GF-D8 (cell line): ENCODE measurements around the gene ATXN7L2.

Source experiments
- DNase-seq: peaks from one replicate; lab custom pipeline; 2025; lab: John Stamatoyannopoulos, UW

ATXN7L2 gene

DNA sequence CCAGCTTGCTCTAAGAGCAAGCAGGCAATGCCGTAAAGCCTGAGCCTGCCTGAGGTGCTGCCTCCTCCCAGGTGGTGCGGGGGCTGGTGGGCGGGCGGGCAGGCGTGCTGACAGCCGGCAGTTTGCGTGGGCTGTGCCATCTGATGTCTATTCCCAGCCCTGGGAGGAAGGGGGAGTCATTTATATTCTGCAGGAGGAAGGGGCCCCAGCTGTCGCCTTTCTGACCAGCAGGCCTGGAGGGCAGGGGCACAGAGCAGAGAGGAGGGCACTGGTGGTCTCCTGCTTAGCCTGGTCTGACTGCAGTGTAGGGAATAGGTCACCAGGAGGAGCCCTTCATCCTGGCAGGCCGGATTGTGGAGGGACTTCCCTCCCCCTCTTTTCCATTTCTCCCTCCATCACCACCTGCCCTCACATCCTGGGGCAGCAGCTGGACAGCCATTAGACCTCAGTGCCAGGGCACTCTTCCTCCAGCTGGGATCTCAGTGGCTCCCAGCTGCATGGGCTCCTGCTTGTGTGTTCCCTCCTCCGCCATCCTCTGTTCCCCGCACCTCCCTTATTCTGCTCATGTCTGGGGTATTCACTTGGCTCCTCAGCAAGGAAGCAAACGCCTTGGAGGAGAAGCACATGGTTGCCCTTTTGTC is 14.6 kb downstream of the ATXN7L2 start:
- no peak for DNase-seq

DNA sequence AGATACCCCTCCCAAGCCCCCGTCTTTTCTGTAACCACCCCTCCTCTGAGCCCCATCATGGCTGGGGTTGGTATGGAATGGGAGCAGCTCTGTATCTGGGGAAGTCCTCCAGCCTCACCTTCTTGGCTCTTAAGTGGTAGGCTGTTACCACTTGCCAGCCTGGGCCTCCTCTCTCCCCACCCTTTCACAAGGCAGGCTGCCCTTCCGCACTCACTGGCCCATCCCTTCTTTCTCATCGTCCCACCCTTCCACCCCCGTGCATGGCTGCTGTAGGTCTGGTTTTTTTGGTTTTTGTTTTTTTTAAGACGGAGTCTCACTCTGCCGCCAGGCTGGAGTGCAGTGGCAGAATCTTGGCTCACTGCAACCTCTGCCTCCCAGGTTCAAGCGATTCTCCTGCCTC is 15.4 kb downstream of the ATXN7L2 start:
- no peak for DNase-seq

DNA sequence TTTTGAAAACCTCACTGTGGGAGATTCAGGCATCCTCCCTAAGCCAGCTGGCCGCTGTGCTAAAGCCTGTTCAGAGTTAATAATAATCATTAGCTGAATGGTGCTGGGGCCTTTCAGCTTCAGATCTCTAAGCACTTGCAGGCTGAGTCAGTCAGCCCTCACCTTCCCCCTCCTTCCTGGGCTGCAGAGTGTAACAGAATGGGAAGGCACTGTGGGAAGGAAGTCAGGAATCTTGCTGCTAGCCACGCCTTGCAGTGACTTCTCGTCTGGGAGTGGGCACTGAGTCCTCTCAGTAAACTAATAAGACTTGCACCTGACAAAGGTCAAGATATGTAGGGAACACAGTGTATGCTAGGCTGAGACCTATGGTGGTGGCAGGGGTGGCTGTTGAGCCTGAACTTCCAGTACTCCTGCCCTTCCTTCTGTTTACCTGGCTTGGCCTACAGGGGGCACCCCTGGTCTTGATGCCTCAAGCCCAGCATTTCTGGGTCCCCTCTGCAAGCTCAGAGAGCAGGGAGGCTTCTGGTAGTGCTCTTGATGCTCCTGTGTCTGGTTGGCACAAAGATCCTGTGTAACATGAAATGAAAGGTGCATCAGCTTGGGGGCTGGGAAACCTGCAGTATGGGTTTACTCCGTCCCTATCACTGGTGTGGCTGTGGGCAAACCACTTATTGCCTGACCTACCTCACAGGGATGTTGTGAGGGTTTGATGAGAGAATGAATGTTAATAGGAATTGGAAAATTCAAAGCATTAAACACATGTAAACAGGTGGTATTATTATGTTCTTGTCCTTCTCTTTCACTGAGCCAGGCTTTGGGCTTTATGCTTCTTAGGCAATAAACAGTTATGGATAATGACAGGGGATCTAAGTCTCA is 16.2 kb downstream of the ATXN7L2 start:
- DNase-seq: peak; percentile 22

DNA sequence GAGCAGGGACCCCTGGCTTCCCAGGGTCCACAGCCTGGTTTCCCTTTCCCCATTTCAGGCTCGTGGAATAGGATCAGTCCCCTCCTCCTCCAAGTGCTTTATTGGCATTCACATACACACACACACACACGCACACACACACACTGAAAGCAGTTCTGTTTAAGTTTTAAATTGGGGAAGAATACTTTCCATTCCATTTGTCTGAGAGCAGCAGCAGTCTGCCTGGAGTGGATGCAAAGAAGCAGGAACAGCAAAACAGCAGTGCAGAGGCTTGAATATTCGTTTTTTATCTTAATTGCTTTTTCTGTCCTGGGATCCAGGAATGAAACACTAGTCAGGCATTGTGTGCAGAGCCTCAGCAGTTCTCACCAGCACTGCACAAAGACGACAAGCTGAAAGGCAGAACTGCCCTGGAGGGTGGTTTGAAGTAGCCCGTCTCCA is 17.3 kb downstream of the ATXN7L2 start:
- DNase-seq: no peak

DNA sequence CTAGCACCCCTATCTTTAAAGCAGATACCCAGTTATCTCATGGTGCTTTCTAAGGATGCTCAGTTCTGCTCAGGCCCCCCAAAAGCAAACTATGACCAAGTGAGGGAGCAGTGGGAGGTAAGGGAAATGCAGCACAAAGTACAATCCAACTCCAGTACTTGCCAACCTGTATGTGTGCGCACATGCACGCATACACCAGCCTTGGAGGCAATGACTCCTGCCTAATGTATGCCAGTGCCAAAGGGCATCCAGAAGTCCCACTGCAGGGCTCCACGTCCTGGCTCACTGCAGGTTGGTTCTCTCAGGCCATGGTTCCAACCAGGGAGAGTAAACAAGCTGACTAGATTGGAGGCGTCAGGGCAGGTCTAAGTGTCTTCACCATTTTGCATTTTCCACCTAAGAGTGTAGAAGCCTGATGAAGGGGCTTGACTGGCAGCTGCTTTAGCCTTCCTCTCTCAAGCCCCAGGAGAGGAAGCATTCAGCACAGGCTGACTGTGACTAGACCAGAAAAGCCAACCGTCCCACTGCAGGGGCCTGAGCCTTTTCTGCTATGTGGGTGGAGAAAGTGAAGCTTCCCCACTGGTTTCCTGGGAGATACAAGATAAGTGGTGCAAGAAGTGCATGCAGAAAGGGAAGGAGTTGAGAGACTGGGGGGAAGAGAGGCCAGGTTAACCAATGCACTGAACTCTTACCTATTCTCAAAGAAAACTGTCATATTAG is 18.1 kb downstream of the ATXN7L2 start:
- peak; percentile 82 for DNase-seq

DNA sequence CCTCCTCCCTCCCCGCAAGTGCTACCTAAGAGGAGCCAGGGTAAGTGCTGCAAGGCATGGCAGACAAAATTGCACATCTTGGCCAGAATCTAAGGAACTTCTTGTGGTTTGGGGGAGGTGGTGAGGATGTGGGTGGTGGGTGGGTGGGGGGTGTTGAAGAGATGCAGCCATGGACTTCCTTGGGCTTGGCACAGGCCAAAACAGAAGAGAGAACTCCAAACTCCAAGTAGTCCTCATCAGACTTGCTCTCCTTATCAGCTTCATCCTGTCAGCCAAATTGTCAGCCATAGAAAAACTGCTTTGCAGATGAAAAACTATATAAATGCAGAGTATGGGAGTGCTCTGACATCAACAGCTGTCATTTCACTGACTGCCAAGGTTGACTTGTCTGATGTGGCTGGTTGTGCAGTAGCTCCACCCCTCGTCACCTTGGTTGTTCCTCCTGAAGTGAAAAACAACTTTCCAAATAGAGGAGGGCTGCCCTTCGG is 18.7 kb downstream of the ATXN7L2 start:
- DNase-seq: no peak

DNA sequence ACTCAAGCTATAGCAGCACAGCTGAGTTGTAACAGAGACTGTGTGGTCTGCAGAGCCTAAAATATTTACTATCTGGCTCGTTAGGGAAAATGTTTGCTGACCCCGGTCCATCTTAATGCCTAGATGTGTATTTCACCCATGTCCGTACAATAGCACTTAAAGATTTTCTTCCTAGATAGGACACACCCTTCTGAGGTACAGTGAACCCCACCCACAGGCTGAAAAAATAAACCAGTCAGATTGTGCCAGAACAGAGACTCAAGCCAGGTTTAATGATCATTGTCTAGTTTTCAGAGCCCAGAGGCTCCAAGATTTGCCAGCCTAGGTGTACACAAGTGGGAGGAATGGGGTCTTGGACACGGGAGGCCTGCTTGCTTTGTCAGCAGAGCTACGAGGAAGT is 20.2 kb downstream of the ATXN7L2 start:
- no peak for DNase-seq

DNA sequence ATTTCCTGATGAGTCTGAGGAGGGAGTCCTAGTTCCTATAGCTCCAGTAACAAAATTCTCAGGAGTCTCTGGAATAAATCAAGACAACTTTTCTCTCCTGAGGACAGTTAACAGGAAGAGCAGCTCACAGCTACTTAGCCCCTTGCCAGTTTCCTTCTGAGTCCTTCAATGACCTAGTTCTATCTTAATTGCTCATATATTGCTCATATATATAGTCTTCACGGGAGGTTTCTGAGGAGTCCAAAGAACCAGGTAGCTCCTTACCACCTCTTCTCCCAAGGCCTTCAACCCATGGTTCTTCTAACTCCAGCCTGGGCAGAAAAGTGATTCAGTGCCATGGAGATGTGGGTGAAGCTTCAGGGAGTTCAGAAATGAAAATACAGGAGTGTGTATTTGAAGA is 21.3 kb downstream of the ATXN7L2 start:
- DNase-seq: no peak

DNA sequence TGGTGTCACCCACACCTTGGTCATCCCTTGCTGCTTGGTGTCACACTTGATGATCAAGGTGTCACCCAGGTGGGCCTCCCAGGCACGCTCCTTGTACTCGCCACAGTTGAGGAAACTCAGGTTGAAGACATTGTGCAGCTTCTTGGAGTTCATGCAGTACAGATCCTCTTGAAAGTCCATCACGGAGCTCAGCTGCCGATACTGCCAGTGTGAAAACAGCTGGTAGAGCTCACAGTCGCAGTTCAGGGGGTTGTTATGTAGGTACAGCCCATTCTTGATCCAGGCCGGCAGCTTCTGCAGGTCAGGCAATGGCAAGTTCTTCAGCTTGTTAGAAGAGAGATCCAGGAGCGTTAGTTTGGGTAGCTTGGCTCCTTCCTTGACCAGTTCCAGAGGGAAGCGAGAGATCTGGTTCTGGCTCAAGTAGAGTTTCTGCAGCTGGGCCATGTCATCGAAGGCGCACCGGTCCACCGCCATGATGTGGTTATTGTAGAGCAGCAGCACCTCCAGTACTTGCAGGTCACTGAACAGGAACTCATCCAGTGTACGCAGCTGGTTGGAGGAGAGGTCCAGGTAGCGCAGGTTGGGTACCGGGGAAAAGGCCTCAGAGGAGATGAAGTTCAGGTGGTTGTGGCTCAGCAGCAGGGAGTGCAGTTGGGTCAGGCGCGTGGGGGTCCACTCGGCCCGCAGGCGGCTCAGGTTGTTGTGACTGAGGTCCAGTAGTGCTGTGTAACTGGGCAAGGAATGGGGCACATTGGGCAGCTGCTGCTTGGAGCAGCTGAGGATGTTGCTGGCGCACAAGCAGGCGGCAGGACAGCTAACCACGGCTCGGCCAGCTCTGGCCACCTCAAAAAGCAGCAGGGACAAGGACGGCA is 24.5 kb downstream of the ATXN7L2 start:
- DNase-seq: no peak

DNA sequence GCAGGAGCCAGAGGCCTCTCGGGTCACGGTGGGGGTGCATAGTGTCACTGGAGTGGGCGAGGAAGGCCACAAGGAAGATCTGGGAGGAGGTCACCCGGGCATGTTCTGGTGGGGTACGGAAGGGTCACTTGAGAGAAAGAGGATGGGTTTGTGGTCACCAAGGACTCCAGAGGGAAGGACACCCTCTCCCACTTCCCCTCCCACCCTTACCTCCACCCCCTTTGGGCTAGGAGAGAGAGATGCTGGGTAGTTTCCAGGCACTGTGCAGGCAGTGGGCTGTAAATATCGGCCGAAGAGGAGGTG is 25.1 kb downstream of the ATXN7L2 start:
- no peak for DNase-seq

DNA sequence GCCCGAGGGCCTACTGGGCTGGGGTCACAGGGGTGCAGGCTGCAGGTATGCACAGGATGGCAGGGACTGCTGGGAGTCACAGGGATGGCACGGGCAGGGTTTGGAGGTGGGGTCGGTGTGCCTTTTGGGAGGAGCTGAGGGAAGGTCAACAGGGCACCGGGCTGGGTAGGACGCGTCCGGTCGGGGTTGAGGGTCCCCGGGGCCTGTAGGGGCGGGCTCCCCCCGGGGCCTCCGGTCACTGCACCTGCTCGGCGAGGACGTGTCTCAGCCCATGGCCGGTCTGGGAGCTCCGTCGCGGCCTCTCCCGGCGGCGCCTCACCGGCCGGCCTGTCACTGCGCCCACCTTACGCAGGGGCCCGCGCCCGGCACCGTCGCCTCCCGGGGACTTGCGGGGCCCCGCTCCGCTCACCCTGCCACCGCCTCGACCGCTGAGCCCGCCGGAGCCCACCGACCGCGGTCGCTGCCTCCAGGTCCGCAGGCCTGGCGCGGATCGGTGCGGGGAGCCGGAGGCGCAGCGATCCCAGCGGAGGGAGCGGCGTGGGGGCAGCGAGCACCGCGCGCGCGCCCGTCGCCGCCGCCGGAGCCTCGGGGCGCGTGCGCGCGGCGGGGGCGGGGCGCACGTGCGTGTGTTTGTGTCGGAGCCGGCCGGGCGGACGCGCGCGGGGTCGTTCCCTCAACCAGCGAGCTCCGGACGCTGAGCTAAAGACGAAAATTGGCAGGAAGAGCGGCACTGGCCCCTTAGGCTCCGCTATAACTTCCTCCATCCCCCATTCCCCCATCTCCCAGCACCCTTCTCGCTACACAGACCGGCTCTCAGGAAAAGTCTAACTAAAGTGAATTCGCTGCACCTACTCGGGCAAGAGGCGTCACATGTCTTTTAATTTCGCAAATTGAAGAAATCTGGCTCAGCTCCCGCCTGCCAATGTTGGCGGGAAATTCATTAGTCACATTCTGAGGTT is 25.8 kb downstream of the ATXN7L2 start, which contains the start of gene AMIGO1:
Gene AMIGO1 (minus strand): TSS at position 552 of the 959 bp plus-strand sequence. CDS start 815 bp downstream, outside the sequence.
- DNase-seq: no peak

DNA sequence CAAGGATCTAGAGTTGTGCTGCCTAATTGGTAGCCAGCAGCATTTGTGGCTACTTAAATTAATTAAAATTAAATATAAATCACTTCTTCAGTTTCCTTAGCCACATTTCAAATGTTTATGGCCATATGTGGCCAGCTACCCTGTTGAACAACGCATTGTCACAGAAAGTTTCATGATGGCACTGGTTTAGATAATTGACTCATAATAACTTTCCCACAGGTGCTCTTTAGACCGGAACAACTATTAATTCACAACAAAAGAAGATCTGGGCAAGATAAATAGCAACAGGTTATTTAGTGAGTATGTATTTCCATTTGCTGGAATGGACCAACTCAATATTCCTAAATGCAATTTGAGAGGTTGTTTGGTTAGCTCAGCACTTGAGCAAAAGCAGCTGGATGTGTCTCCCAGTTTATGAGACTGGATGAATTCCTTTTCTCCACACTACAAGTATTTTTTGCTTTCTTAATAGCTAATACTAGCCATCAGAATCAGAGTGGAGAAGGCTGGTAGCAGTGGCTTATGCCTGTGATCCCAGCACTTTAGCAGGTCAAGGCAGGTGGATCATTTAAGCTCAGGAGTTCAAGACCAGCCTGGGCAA is 29.5 kb downstream of the ATXN7L2 start:
- DNase-seq: no peak

DNA sequence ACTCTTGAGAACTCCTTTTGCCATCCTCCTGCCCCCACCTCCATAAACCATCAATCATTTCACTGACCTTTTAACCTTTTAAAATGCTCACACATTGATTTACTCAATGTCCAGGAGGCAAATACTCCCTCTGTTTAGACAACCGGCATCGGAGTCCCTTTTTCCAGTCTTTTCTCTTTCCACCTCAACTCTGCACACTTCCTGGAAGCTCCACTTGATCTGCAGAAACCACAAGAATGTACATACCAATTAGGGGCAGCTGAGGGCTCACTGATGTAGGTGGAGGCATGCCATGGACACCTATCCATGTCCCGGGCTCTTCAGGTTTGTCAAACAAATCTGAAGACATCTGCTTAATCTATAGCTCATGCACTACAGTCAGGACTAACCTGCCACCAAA is 31.1 kb downstream of the ATXN7L2 start:
- no peak for DNase-seq

DNA sequence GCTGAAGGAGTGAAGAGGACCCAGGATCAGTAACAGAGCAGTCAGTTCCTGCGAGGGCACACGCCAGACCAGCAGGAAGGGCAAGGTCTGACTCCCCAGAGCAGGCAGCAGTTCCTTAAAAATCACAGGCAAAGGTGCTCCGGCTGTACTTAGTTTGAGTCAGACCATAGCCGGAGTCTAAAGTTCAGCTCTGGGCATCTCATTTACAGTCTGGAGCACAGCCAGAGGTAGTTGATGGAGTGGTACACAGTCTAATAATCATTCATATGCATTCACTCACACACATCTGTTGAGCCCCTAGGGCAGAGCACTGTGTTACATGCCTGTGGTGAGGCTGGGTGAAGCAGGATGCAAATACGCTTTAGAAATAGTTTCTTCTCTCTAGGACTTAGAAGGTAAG is 33.2 kb downstream of the ATXN7L2 start:
- no peak for DNase-seq

DNA sequence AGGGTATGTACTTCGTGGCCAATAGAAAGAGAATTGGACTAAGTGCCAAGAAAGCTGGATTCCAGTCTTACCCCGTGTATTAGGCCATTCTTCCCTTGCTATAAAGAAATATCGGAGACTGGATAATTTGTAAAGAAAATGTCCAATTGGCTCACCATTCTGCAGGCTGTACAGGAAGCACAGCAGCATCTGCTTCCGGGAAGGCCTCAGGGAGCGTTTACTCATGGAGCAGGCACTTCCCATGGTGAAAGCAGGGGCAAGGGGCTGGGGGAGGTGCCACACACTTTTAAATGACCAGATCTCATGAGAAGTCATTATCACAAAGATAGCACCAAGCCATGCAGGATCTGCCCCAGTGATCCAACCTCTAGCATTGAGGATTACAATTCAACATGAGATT is 33.6 kb downstream of the ATXN7L2 start:
- DNase-seq: no peak

DNA sequence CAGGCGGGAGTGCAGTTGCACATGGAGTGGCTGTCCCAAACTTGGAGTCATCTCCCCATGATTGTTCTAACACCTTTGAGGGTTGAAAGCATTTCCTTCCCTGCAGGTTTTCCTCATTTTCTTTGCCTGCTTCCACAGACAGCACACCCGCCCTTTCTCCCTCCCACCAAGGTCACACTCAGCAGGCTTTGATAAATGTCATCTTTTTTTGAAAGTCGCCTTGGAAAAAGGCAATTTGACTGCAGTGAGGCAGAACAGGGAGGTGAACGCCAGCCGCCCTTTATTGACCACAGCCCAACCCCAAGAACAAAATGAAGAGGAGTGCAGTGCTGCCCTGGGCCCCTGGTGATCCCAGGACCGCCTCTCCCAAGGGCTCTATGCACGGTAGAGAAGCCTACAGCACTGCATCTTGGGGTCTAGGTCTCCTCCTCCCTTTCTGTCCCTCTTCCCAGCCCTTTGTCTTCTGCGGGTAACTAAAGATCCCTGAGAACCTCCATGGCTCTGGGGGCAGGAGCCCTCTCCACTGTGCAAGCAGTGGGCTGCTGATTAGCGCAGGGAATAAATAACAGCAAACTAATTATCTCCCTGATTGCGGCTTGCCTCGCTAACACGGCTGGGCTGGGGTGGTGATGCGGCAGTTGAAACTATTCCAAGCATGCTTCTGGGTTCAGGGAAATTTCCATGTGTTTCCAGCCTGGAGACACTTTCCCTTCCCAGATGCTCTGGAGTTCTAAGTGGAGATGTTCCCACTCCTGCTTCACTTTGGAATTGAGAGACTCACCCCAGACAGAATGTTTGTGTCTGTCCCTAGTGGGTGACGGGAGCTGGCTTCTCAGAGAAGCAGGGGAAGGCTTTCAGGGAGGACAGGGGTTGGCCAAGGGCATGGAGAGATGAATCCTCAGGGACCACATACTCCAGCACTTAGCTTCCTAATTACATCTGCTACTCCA is 37.6 kb downstream of the ATXN7L2 start:
- DNase-seq: no peak

DNA sequence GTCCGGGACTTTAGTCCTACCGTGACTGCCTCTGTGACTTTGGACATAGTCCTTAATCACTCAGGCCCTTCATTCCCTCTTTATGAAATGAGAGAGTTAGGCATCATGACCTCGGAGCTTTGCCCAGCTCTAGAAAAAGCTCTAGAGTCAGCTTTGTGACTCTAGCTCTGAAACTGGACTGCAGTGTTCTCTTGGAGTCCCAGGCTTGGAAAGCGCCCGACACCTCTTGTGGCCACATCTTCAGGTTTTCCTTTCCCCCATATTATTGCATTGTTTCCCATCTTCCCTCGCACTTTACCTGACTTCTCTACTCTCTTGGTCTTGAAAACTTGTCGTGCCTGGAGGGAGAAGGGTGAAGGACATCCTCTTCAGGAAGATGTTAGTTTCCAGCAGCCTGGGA is 38.3 kb downstream of the ATXN7L2 start:
- DNase-seq: no peak

DNA sequence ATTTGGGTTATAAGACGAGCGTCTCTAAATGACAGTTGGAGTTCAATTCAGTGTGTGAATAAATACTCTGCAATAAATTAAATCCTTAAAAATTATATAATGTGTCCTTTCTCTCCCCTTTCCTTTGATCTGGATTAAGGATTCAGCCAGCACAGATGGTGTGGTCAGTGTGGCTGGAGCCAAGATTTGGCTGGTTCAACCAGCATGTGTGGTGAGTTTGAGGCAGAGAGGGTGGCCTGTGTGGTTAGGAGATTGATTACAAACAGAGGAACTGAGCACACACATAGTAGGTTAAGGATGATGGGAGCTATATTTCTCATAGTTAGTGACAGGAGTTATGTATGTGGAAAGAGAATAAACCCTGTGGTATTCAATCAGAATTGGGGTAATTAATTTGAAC is 40.0 kb downstream of the ATXN7L2 start:
- no peak for DNase-seq
